ENCODE data around the gene TPP2.

The TPP2 gene

DNA sequence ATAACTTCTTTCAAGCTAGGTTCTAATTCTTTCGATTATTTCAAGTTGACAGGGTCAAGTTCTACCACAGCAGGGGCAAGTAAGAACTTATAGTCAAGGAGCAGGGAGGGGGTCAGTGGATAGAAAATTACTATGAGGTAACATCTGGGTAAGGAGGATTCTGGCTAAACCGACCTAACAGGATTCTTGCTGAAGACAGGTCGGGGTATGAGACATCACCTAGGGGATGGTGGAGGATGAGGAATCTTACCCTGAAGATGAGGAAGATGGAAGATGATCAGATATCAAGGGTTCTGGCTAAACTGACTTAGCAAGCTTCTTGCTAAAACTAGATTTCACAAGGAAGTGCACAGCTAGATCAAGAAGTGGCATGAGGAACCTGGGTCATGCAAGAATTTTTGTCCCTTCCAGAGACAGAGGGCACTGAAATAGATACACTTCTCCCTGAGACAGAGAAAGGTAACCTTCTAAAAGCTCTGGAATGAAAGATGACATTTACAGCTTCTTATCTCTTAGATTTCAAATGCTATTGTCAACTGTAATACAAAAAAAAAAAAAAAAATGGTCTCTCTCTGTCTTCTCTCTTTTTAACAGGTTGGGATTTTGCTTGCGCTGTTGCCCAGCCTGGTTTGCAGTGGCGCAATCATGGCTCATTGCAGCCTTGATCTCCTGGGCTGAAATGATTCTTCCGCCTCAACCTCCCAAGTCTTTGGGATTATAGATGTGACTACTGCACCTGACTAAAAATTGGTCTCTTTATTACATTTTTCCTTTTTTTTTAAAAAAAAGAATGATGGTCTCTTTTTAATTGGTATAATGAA lies 107.7 kb downstream of the TPP2 start:
- Histone ChIP-seq H4K12ac (ENCODE audit: low read depth, low read length) (no peak overlapping the region), H3K4me1 (ENCODE audit: control insufficient read depth in 1 of 2, insufficient read depth in 2 of 2, low read length in 2 of 2) (peaks cover 12 to 22% of the 10 kb centered on the region in 2 experiments), H3K4me2 (ENCODE audit: low read length) (peak overlapping the region; percentile 39), H3K4me3 (ENCODE audit: low read depth, low read length) (no peak overlapping the region), H2BK12ac (ENCODE audit: low read length) (no peak overlapping the region), H3K36me3 (ENCODE audit: control insufficient read depth in 1 of 2, insufficient read depth in 2 of 2, low read length in 2 of 2) (no peaks in the 10 kb centered on the region), H4K8ac (ENCODE audit: low read depth, low read length) (no peak overlapping the region), H3K23ac (ENCODE audit: low read length) (no peak overlapping the region), H4K91ac (ENCODE audit: low read depth, low read length) (no peak overlapping the region), H2AK5ac (ENCODE audit: low read length) (no peak overlapping the region), H3K9me3 (ENCODE audit: insufficient read depth, low read depth, low read length) (no peaks in the 10 kb centered on the region), H3K14ac (ENCODE audit: low read length) (no peak overlapping the region), H2BK120ac (ENCODE audit: insufficient read depth, low read length, poor library complexity) (no peak overlapping the region), H3K18ac (ENCODE audit: low read length) (no peak overlapping the region), H3K27ac (ENCODE audit: low read depth, low read length) (peak overlapping the region; percentile 76), H2BK5ac (ENCODE audit: low read depth, low read length, poor library complexity) (no peak overlapping the region), H3K4ac (ENCODE audit: low read depth, low read length) (no peak overlapping the region), H3K27me3 (ENCODE audit: insufficient read depth, low read length) (no peaks in the 10 kb centered on the region), H3K79me1 (ENCODE audit: low read length) (peaks cover 14% of the 10 kb centered on the region), H2AFZ (ENCODE audit: insufficient read depth, low read length, poor library complexity) (no peak overlapping the region), H3K9ac (ENCODE audit: low read length) (no peak overlapping the region), H3K79me2 (ENCODE audit: control insufficient read depth, insufficient read depth, low read length, poor library complexity) (no peaks in the 10 kb centered on the region)
- WGBS (ENCODE audit: extremely low coverage, insufficient coverage, insufficient read length): no CpG with 5 or more reads among the region's 6 CpGs
- DNase-seq: peak; percentile 88 to 96

DNA sequence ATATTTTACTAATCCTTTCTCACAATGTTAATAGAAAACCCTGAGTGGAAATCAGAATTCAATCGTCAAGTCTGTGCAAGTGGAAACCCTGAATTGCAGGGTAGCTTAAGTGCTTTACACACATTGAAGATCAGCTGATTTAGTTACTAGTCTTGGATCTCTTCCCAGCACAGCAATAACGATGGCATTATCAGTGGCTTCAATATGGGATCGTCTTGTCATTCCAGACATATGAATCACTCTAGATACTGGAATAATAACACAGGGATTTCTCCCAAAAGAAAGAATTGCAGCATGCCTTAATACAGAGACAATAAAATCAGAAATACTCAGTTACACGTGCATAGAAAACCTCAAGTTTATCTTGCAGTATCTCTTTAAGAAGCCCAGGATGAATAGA lies 110.7 kb downstream of the TPP2 start:
- H4K12ac ChIP-seq (ENCODE audit: low read depth, low read length): no peak overlapping the region
- no peak overlapping the region for H4K8ac ChIP-seq (ENCODE audit: low read depth, low read length)
- H3K4me2 ChIP-seq (ENCODE audit: low read length): no peak overlapping the region
- H2AK5ac ChIP-seq (ENCODE audit: low read length): no peak overlapping the region
- no peak overlapping the region for H2BK12ac ChIP-seq (ENCODE audit: low read length)
- peaks cover 3% of the 10 kb centered on the region for H3K79me1 ChIP-seq (ENCODE audit: low read length)
- DNase-seq: peak; percentile 44 to 77
- H3K9me3 ChIP-seq (ENCODE audit: insufficient read depth, low read depth, low read length): no peaks in the 10 kb centered on the region
- no peak overlapping the region for H4K91ac ChIP-seq (ENCODE audit: low read depth, low read length)
- H3K36me3 ChIP-seq (ENCODE audit: control insufficient read depth in 1 of 2, insufficient read depth in 2 of 2, low read length in 2 of 2): no peaks in the 10 kb centered on the region
- peaks cover 2 to 9% of the 10 kb centered on the region in 2 experiments for H3K4me1 ChIP-seq (ENCODE audit: control insufficient read depth in 1 of 2, insufficient read depth in 2 of 2, low read length in 2 of 2)
- H2AFZ ChIP-seq (ENCODE audit: insufficient read depth, low read length, poor library complexity): no peak overlapping the region
- H3K9ac ChIP-seq (ENCODE audit: low read length): no peak overlapping the region
- no peak overlapping the region for H2BK5ac ChIP-seq (ENCODE audit: low read depth, low read length, poor library complexity)
- H3K27me3 ChIP-seq (ENCODE audit: insufficient read depth, low read length): no peaks in the 10 kb centered on the region
- H3K4ac ChIP-seq (ENCODE audit: low read depth, low read length): no peak overlapping the region
- no peaks in the 10 kb centered on the region for H3K79me2 ChIP-seq (ENCODE audit: control insufficient read depth, insufficient read depth, low read length, poor library complexity)
- H3K23ac ChIP-seq (ENCODE audit: low read length): no peak overlapping the region
- H3K4me3 ChIP-seq (ENCODE audit: low read depth, low read length): no peak overlapping the region
- no peak overlapping the region for H2BK120ac ChIP-seq (ENCODE audit: insufficient read depth, low read length, poor library complexity)
- no peak overlapping the region for H3K18ac ChIP-seq (ENCODE audit: low read length)
- H3K27ac ChIP-seq (ENCODE audit: low read depth, low read length): no peak overlapping the region
- no peak overlapping the region for H3K14ac ChIP-seq (ENCODE audit: low read length)
- WGBS (ENCODE audit: extremely low coverage, insufficient coverage, insufficient read length): no CpG with 5 or more reads among the region's 4 CpGs

DNA sequence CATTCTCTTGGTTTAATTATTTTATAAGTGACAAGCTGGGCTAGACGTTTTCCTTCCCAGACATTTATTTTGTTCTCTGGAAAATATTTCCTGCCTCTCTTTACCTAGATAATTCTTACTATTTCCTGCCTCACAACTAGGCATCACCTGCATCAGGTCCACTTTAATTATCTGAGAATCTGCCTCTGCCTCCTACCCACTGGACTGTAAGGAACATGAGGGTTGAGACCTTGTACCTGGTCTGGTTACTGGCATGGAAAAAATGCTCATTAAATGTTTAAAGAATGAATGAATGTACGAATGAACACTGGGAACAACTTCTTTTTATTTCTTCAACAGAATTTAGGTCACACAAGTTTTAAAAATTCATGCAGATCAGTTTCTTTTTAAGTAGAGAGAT lies 111.4 kb downstream of the TPP2 start:
- Histone ChIP-seq H3K14ac (ENCODE audit: low read length) (no peak overlapping the region), H3K4me2 (ENCODE audit: low read length) (no peak overlapping the region), H3K9me3 (ENCODE audit: insufficient read depth, low read depth, low read length) (no peaks in the 10 kb centered on the region), H3K4me1 (ENCODE audit: control insufficient read depth in 1 of 2, insufficient read depth in 2 of 2, low read length in 2 of 2) (peaks cover 2 to 9% of the 10 kb centered on the region in 2 experiments), H2BK120ac (ENCODE audit: insufficient read depth, low read length, poor library complexity) (no peak overlapping the region), H3K18ac (ENCODE audit: low read length) (no peak overlapping the region), H4K8ac (ENCODE audit: low read depth, low read length) (no peak overlapping the region), H3K27ac (ENCODE audit: low read depth, low read length) (no peak overlapping the region), H2BK12ac (ENCODE audit: low read length) (no peak overlapping the region), H2AK5ac (ENCODE audit: low read length) (no peak overlapping the region), H4K12ac (ENCODE audit: low read depth, low read length) (no peak overlapping the region), H3K23ac (ENCODE audit: low read length) (no peak overlapping the region), H3K4me3 (ENCODE audit: low read depth, low read length) (no peak overlapping the region), H3K36me3 (ENCODE audit: control insufficient read depth in 1 of 2, insufficient read depth in 2 of 2, low read length in 2 of 2) (no peaks in the 10 kb centered on the region), H3K79me2 (ENCODE audit: control insufficient read depth, insufficient read depth, low read length, poor library complexity) (no peaks in the 10 kb centered on the region), H3K9ac (ENCODE audit: low read length) (no peak overlapping the region), H3K27me3 (ENCODE audit: insufficient read depth, low read length) (no peaks in the 10 kb centered on the region), H2BK5ac (ENCODE audit: low read depth, low read length, poor library complexity) (no peak overlapping the region), H2AFZ (ENCODE audit: insufficient read depth, low read length, poor library complexity) (no peak overlapping the region), H4K91ac (ENCODE audit: low read depth, low read length) (no peak overlapping the region), H3K4ac (ENCODE audit: low read depth, low read length) (no peak overlapping the region), H3K79me1 (ENCODE audit: low read length) (peaks cover 3% of the 10 kb centered on the region)
- peak; percentile 56 to 79 for DNase-seq
- WGBS (ENCODE audit: extremely low coverage, insufficient coverage, insufficient read length): no CpG with 5 or more reads among the region's 2 CpGs

DNA sequence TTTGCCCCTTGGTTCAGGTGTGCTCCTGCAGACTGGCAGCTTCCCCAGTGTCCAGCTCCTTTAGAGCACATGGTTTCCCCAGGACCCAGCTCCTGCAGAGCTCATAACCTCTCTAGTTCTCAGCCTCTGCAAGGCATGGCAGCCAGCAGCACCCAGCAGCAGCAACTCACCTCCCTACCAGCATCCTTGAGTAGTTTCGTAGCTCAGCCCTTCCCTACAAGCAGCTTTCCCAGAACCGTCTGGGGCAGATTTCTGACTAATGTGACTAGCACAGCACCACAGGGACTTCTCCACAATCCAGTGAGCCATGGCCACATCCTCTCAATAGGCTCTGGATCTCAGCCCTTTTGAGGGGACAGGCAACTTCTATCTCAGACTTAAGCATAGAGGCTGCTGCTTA lies 112.2 kb downstream of the TPP2 start:
- H3K79me2 ChIP-seq (ENCODE audit: control insufficient read depth, insufficient read depth, low read length, poor library complexity): no peaks in the 10 kb centered on the region
- no peak overlapping the region for H3K4me2 ChIP-seq (ENCODE audit: low read length)
- H4K12ac ChIP-seq (ENCODE audit: low read depth, low read length): no peak overlapping the region
- peaks cover 1% of the 10 kb centered on the region for H3K79me1 ChIP-seq (ENCODE audit: low read length)
- no peak overlapping the region for H2AFZ ChIP-seq (ENCODE audit: insufficient read depth, low read length, poor library complexity)
- DNase-seq: peak; percentile 90 to 93
- H3K4me1 ChIP-seq (ENCODE audit: control insufficient read depth in 1 of 2, insufficient read depth in 2 of 2, low read length in 2 of 2): peaks cover 2 to 6% of the 10 kb centered on the region in 2 experiments
- H2BK120ac ChIP-seq (ENCODE audit: insufficient read depth, low read length, poor library complexity): no peak overlapping the region
- H3K4me3 ChIP-seq (ENCODE audit: low read depth, low read length): peak overlapping the region; percentile 37
- no peak overlapping the region for H3K18ac ChIP-seq (ENCODE audit: low read length)
- no peak overlapping the region for H3K14ac ChIP-seq (ENCODE audit: low read length)
- H4K8ac ChIP-seq (ENCODE audit: low read depth, low read length): no peak overlapping the region
- no peak overlapping the region for H3K9ac ChIP-seq (ENCODE audit: low read length)
- no peak overlapping the region for H3K23ac ChIP-seq (ENCODE audit: low read length)
- no peaks in the 10 kb centered on the region for H3K36me3 ChIP-seq (ENCODE audit: control insufficient read depth in 1 of 2, insufficient read depth in 2 of 2, low read length in 2 of 2)
- H3K27me3 ChIP-seq (ENCODE audit: insufficient read depth, low read length): no peaks in the 10 kb centered on the region
- no peak overlapping the region for H2AK5ac ChIP-seq (ENCODE audit: low read length)
- no peak overlapping the region for H2BK12ac ChIP-seq (ENCODE audit: low read length)
- peak overlapping the region; percentile 7 for H4K91ac ChIP-seq (ENCODE audit: low read depth, low read length)
- no peak overlapping the region for H3K4ac ChIP-seq (ENCODE audit: low read depth, low read length)
- no CpG with 5 or more reads among the region's 2 CpGs for WGBS (ENCODE audit: extremely low coverage, insufficient coverage, insufficient read length)
- no peak overlapping the region for H3K27ac ChIP-seq (ENCODE audit: low read depth, low read length)
- H2BK5ac ChIP-seq (ENCODE audit: low read depth, low read length, poor library complexity): no peak overlapping the region
- no peaks in the 10 kb centered on the region for H3K9me3 ChIP-seq (ENCODE audit: insufficient read depth, low read depth, low read length)
